SK-N-SH (cell line): ENCODE results near the gene WHRN.

ENCODE experiments used
- CTCF ChIP-seq: fragments of 200-600 bp; sonication (generic); IDR thresholded peaks from 2 replicates; pipeline ENCODE4 v1.6.1; 2017; ENCODE audit warnings: antibody characterized with exemption, mild to moderate bottlenecking, moderate library complexity
- EP300 ChIP-seq, 2 experiments: IDR thresholded peaks; 2 replicates each; pipeline versions ENCODE4 v1.4.0 to v1.6.1; 2012; ENCODE audit warnings: borderline replicate concordance in 1 of 2, low read depth in 1 of 2, low read length in 1 of 2
- EZH2phosphoT487 ChIP-seq: fragments of 200-600 bp; sonication (generic); IDR thresholded peaks from 2 replicates; pipeline ENCODE4 v1.6.1; 2017; ENCODE audit warnings: low read depth, mixed run types, mild to moderate bottlenecking, antibody characterized with exemption, moderate library complexity, borderline replicate concordance
- GABPA ChIP-seq: IDR thresholded peaks from 2 replicates; pipeline ENCODE4 v1.4.0; 2012; ENCODE audit warnings: low read depth, mild to moderate bottlenecking
- GATA2 ChIP-seq: sonication (generic); formaldehyde crosslinking; IDR thresholded peaks from 2 replicates; pipeline ENCODE4 v1.5.0; 2020; ENCODE audit warnings: mild to moderate bottlenecking, missing genetic modification reagents
- RAD21 ChIP-seq: IDR thresholded peaks from 2 replicates; pipeline ENCODE4 v1.6.1; 2012; ENCODE audit warnings: mild to moderate bottlenecking, low read length
- RCOR1 ChIP-seq: fragments of 150-350 bp; IDR thresholded peaks from 2 replicates; pipeline ENCODE4 v1.6.1; 2017; ENCODE audit warnings: antibody characterized with exemption, low read length
- RFX5 ChIP-seq: IDR thresholded peaks from 2 replicates; pipeline ENCODE4 v1.6.1; 2012; ENCODE audit warnings: mild to moderate bottlenecking, improper control_type of control experiment, low read length
- SIN3A ChIP-seq: IDR thresholded peaks from 2 replicates; pipeline ENCODE4 v1.6.1; 2012; ENCODE audit warnings: low read depth, mild to moderate bottlenecking, low read length, moderate library complexity, borderline replicate concordance
- SMC3 ChIP-seq: IDR thresholded peaks from 2 replicates; pipeline ENCODE4 v1.6.1; 2012; ENCODE audit warnings: low read depth, low read length, improper control_type of control experiment
- TAF1 ChIP-seq: IDR thresholded peaks from 2 replicates; pipeline ENCODE4 v1.6.1; 2012; ENCODE audit warnings: low read depth, mild to moderate bottlenecking, low read length, moderate library complexity, borderline replicate concordance
- USF1 ChIP-seq: IDR thresholded peaks from 2 replicates; pipeline ENCODE4 v1.4.0; 2012; ENCODE audit warnings: low read depth, borderline replicate concordance
- USF2 ChIP-seq: fragments of 150-350 bp; IDR thresholded peaks from 2 replicates; pipeline ENCODE4 v1.6.1; 2017; ENCODE audit warnings: antibody characterized with exemption, low read length, low read depth, borderline replicate concordance
- YY1 ChIP-seq: IDR thresholded peaks from 2 replicates; pipeline ENCODE4 v1.4.0; 2012; ENCODE audit warnings: low read depth, mild to moderate bottlenecking

GRCh38 chr9:114429488-114429887 lies 75.8 kb downstream of the WHRN start:
- no peak for TF ChIP-seq RFX5
- no peak for TF ChIP-seq EZH2phosphoT487
- no peak for TF ChIP-seq USF2
- TF ChIP-seq CTCF = no peak
- TF ChIP-seq GATA2 (CRISPR knock-in tag) = no peak
- TF ChIP-seq USF1 = no peak
- no peak for TF ChIP-seq SIN3A
- TF ChIP-seq YY1 = no peak
- TF ChIP-seq EP300 (IDR thresholded peaks at IDR 0.05; ENCODE audit: borderline replicate concordance in 1 of 2, low read depth in 1 of 2, low read length in 1 of 2) = no peak
- TF ChIP-seq SMC3 = no peak
- TF ChIP-seq RCOR1 = no peak
- TF ChIP-seq TAF1 = no peak
- TF ChIP-seq RAD21 = no peak
- TF ChIP-seq GABPA = no peak
